NCI-H446 (cell line): ENCODE measurements around the gene TDRD12.
"Not testable (repeated sequence)": the region's sequence is repeated elsewhere in the genome, so short reads cannot be mapped to it uniquely, and the experiment has no call there.

ENCODE experiments used
- DNase-seq, 2 experiments: peaks; one replicate each; lab custom pipeline; 2025; lab: John Stamatoyannopoulos, UW

The TDRD12 gene

GRCh38 chr19:32746631-32747196 is 27.1 kb downstream of the TDRD12 start:
- DNase-seq = not testable (repeated sequence)

GRCh38 chr19:32748497-32748896 is 28.9 kb downstream of the TDRD12 start:
- no peak for DNase-seq

GRCh38 chr19:32748948-32749347 is 29.4 kb downstream of the TDRD12 start:
- DNase-seq = no peak

GRCh38 chr19:32749361-32749760 is 29.8 kb downstream of the TDRD12 start:
- no peak for DNase-seq

GRCh38 chr19:32750441-32751055 is 31.0 kb downstream of the TDRD12 start:
- DNase-seq = no peak

- no peak for DNase-seq
These were observed 31.5 kb downstream of the TDRD12 start for GRCh38 chr19:32751066-32751465.

GRCh38 chr19:32757189-32757588 is 37.6 kb downstream of the TDRD12 start:
- DNase-seq = no peak

- not testable (repeated sequence) for DNase-seq
These were observed 45.8 kb downstream of the TDRD12 start for GRCh38 chr19:32765365-32765764.

- DNase-seq = no peak
These were observed 48.5 kb downstream of the TDRD12 start for GRCh38 chr19:32767951-32768679.

GRCh38 chr19:32771596-32771995 is 52.0 kb downstream of the TDRD12 start:
- no peak for DNase-seq

- DNase-seq = no peak
These were observed 53.6 kb downstream of the TDRD12 start for GRCh38 chr19:32773126-32773525.

GRCh38 chr19:32779082-32779481 is 59.5 kb downstream of the TDRD12 start:
- no peak for DNase-seq

GRCh38 chr19:32781280-32781679 is 61.7 kb downstream of the TDRD12 start:
- no peak for DNase-seq

GRCh38 chr19:32782089-32782488 is 62.5 kb downstream of the TDRD12 start:
- DNase-seq = not testable (repeated sequence)

GRCh38 chr19:32787161-32787813 is 67.7 kb downstream of the TDRD12 start:
- not testable (repeated sequence) for DNase-seq

- not testable (repeated sequence) for DNase-seq
These were observed 68.3 kb downstream of the TDRD12 start for GRCh38 chr19:32787895-32788294.

GRCh38 chr19:32789429-32789828 is 69.9 kb downstream of the TDRD12 start:
- DNase-seq = no peak

GRCh38 chr19:32798201-32798600 is 78.6 kb downstream of the TDRD12 start:
- DNase-seq = no peak

GRCh38 chr19:32800191-32800590 is 80.6 kb downstream of the TDRD12 start:
- DNase-seq = no peak

GRCh38 chr19:32800754-32801153 is 81.2 kb downstream of the TDRD12 start:
- DNase-seq = no peak

- DNase-seq = no peak
These were observed 83.3 kb downstream of the TDRD12 start for GRCh38 chr19:32802840-32803239.

- no peak for DNase-seq
These were observed 88.7 kb downstream of the TDRD12 start for GRCh38 chr19:32808236-32808635.

GRCh38 chr19:32809254-32809653 is 89.7 kb downstream of the TDRD12 start:
- DNase-seq = no peak
